ENCODE data around the gene FHIT. TPM values are rescaled to one million over a fixed set of nuclear protein-coding genes. Genes with fewer than 3 reads are reported as not detected.

The FHIT gene
- total RNA-seq, 1 experiment from 2014 or later: 20.1 TPM

DNA sequence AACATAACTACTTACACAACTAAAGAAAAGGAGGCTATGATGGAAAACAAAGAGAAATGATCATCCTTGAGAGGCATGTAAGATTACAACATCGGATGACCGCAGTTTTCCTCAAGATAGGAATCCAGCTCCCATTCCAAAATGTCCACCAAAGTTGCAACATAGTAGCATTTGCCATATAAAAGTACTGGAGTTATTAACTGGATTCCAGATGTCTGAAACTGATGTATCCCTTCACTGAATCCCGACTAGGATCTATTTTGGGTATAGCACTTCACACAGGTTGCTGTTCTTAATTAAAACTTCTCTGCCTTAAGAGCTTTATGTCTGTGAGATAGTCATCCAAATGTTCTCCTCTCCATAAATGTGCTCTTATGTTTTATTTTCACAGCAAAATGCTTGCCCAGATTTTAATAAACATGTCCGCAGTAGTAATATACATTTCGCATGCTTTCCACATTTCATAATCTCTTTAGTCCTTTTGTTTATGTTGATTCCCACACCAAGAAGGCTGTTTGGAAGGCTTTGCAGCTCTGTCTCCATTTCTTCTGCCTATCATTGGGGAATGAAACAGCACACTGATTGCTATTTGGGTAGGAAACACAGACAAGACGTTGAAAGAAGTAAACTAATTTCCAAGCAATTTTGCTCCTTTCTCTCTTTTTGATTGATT lies 1484.9 kb downstream of the FHIT start:
- CTCF ChIA-PET: interaction anchor here (0.7 kb wide), 1 partner anchor 9 kb away, joined by 3 read pairs; no protein-coding TSS in a partner anchor

DNA sequence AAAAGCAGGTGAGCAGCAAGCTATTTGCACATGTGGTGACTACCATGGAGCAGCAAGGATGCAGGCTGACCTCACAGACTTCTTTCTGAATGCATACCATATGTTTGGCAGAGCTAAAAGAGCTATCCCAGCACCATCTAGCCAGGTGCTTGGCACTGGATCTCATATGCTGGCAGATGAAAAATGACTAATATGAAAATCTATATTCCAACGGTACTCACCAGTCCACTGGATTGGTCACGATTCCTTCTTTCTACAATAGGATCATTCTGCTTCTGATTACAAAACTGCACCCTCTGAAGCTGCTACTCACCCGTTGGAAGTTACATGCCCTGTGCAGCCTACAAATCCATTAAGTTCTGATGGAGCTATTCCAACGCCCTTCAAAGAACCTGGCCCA lies 1487.1 kb downstream of the FHIT start:
- no peaks in the 10 kb centered on the region for H3K36me3 Mint-ChIP-seq (ENCODE audit: insufficient read depth, unreplicated experiment)
- no peaks in the 10 kb centered on the region for H3K27me3 Mint-ChIP-seq (ENCODE audit: insufficient read depth, unreplicated experiment)
- H3K4me3 Mint-ChIP-seq (ENCODE audit: unreplicated experiment): no peak overlapping the region
- no peak for DNase-seq (ENCODE audit: unreplicated experiment)
- TF ChIP-seq, protein P1, sequence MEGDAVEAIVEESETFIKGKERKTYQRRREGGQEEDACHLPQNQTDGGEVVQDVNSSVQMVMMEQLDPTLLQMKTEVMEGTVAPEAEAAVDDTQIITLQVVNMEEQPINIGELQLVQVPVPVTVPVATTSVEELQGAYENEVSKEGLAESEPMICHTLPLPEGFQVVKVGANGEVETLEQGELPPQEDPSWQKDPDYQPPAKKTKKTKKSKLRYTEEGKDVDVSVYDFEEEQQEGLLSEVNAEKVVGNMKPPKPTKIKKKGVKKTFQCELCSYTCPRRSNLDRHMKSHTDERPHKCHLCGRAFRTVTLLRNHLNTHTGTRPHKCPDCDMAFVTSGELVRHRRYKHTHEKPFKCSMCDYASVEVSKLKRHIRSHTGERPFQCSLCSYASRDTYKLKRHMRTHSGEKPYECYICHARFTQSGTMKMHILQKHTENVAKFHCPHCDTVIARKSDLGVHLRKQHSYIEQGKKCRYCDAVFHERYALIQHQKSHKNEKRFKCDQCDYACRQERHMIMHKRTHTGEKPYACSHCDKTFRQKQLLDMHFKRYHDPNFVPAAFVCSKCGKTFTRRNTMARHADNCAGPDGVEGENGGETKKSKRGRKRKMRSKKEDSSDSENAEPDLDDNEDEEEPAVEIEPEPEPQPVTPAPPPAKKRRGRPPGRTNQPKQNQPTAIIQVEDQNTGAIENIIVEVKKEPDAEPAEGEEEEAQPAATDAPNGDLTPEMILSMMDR (IDR thresholded peaks at IDR 0.05; ENCODE audit: unreplicated experiment): no peak
- H3K4me1 Mint-ChIP-seq (ENCODE audit: insufficient read depth, unreplicated experiment): no peaks in the 10 kb centered on the region
- no TSS peak for BruUV-seq (replicated peaks)
- intact Hi-C loops (cut with micrococcal nuclease): no loop called here
- CTCF ChIA-PET: interaction anchor here (0.6 kb wide), 1 partner anchor 10 kb away, joined by 4 read pairs; no protein-coding TSS in a partner anchor
- no peaks in the 10 kb centered on the region for H3K9me3 Mint-ChIP-seq (ENCODE audit: unreplicated experiment)
- H3K27ac Mint-ChIP-seq (ENCODE audit: low read depth, unreplicated experiment): no peak overlapping the region
- POLR2A ChIA-PET: interaction anchor here (0.6 kb wide), 1 partner anchor 742 kb away, joined by 3 read pairs; no protein-coding TSS in a partner anchor

More for the DNA sequence above, 1484.9 kb downstream of the FHIT start:
- no peaks in the 10 kb centered on the region for H3K9me3 Mint-ChIP-seq (ENCODE audit: unreplicated experiment)
- POLR2A ChIA-PET: no interaction called here
- no peak overlapping the region for H3K4me3 Mint-ChIP-seq (ENCODE audit: unreplicated experiment)
- intact Hi-C loops (cut with micrococcal nuclease): no loop called here
- peak; percentile 53 for DNase-seq (ENCODE audit: unreplicated experiment)
- H3K36me3 Mint-ChIP-seq (ENCODE audit: insufficient read depth, unreplicated experiment): no peaks in the 10 kb centered on the region
- TF ChIP-seq, protein P1 (IDR thresholded peaks at IDR 0.05; ENCODE audit: unreplicated experiment): no peak
- H3K4me1 Mint-ChIP-seq (ENCODE audit: insufficient read depth, unreplicated experiment): peaks cover 6% of the 10 kb centered on the region
- no peaks in the 10 kb centered on the region for H3K27me3 Mint-ChIP-seq (ENCODE audit: insufficient read depth, unreplicated experiment)
- no TSS peak for BruUV-seq (replicated peaks)
- H3K27ac Mint-ChIP-seq (ENCODE audit: low read depth, unreplicated experiment): no peak overlapping the region

GRCh38 chr3:59762941-59763340 lies 1488.3 kb downstream of the FHIT start:
- POLR2A ChIA-PET: no interaction called here
- H3K27me3 Mint-ChIP-seq (ENCODE audit: insufficient read depth, unreplicated experiment): no peaks in the 10 kb centered on the region
- no peak for DNase-seq (ENCODE audit: unreplicated experiment)
- no peaks in the 10 kb centered on the region for H3K36me3 Mint-ChIP-seq (ENCODE audit: insufficient read depth, unreplicated experiment)
- H3K4me3 Mint-ChIP-seq (ENCODE audit: unreplicated experiment): no peak overlapping the region
- H3K9me3 Mint-ChIP-seq (ENCODE audit: unreplicated experiment): no peaks in the 10 kb centered on the region
- TF ChIP-seq, protein P1 (IDR thresholded peaks at IDR 0.05; ENCODE audit: unreplicated experiment): no peak
- H3K4me1 Mint-ChIP-seq (ENCODE audit: insufficient read depth, unreplicated experiment): no peaks in the 10 kb centered on the region
- H3K27ac Mint-ChIP-seq (ENCODE audit: low read depth, unreplicated experiment): no peak overlapping the region
- BruUV-seq (replicated peaks): no TSS peak
- CTCF ChIA-PET: interaction anchor here (0.7 to 0.8 kb wide), 2 partner anchors 29 to 560 kb away, joined by 3 read pairs; no protein-coding TSS in a partner anchor
- intact Hi-C loops (cut with micrococcal nuclease): no loop called here

DNA sequence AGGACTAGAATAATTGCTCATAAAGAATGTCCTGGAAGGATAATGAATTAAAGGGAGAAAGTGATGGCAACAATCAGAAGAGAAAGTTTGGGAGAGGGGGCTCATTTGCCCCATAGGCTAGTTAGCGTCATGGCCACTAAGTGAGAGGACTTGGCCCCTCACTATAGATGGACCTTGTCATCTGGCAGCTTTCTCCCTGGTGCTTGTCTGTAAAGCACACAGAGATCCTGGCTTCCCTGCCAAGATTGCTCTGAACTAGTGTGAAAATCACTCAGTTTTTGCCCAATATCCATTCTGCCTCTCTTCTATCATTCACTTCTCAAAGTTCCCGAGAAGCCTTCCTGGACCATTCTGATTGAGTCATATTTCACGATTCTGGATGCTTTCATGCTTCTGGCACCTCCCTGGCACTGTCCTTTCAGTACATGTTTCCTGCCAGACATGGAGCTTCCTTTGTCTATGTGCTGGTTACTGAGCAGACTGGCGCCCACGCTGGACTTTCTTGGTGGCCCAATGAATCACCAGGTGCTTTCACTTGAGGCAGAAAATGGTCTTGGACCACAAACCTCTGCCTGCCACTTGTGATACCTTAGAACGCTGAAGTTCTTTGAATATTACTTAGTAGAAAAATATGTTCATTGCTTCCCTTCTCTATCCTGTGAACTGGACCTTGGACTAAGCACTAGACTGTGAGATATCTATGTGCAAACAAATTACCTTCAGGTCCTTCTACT lies 1491.8 kb downstream of the FHIT start:
- TF ChIP-seq, protein P1 (IDR thresholded peaks at IDR 0.05; ENCODE audit: unreplicated experiment): no peak
- H3K9me3 Mint-ChIP-seq (ENCODE audit: unreplicated experiment): no peaks in the 10 kb centered on the region
- H3K27me3 Mint-ChIP-seq (ENCODE audit: insufficient read depth, unreplicated experiment): no peaks in the 10 kb centered on the region
- intact Hi-C loops (cut with micrococcal nuclease): no loop called here
- no peak overlapping the region for H3K27ac Mint-ChIP-seq (ENCODE audit: low read depth, unreplicated experiment)
- no TSS peak for BruUV-seq (replicated peaks)
- DNase-seq (ENCODE audit: unreplicated experiment): peak; percentile 32
- H3K4me1 Mint-ChIP-seq (ENCODE audit: insufficient read depth, unreplicated experiment): no peaks in the 10 kb centered on the region
- no peak overlapping the region for H3K4me3 Mint-ChIP-seq (ENCODE audit: unreplicated experiment)
- no peaks in the 10 kb centered on the region for H3K36me3 Mint-ChIP-seq (ENCODE audit: insufficient read depth, unreplicated experiment)
- POLR2A ChIA-PET: no interaction called here
- CTCF ChIA-PET: no interaction called here

Measured in MCF 10A (cell line).